Measurements from ENCODE around the gene CREBBP. TPM values are rescaled to one million over a fixed set of nuclear protein-coding genes. Genes with fewer than 3 reads are reported as not detected.

The CREBBP gene
- total and polyA plus RNA-seq, 2 donors (not counting 1 experiment from before 2014, with no cell fraction given) = 6.1 to 22.6 TPM

DNA sequence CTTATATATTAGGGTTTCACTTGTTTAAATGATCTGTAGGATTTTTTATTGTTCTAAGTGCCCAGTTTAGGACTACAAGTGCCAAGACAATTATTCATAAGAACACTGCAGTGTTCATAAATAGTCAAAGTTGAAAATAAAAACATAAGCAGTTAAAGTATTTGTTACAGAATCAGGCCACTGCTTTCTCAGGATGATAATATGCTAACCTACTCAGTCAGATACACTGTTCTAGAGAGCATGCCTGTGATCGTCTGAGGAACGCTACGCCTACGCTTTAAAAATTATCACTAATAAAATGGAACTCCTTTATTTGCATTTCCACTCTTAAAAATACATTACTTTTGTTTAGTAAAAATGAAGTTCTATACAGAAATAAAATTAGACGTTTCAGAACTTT lies 125.7 kb downstream of the CREBBP start:
- Histone ChIP-seq H3K27me3 (ENCODE audit: control insufficient read depth, insufficient read depth, low read length) (no peaks in the 10 kb centered on the region), H3K9me3 (ENCODE audit: control insufficient read depth, insufficient read depth, low read depth, low read length) (no peaks in the 10 kb centered on the region), H3K36me3 (ENCODE audit: control insufficient read depth, insufficient read depth, low read length) (peaks cover 9% of the 10 kb centered on the region), H3K4me1 (ENCODE audit: control insufficient read depth, extremely low read depth, insufficient read depth, low read length) (no peaks in the 10 kb centered on the region), H4K20me1 (ENCODE audit: control insufficient read depth, extremely low read depth, insufficient read depth, low read length) (no peaks in the 10 kb centered on the region), H3K4me2 (ENCODE audit: extremely low read depth, insufficient read depth, low read length) (no peak overlapping the region), H3K4me3 (replicated peaks in 1 of 4; ENCODE audit: control extremely low read depth in 1 of 4, insufficient read depth in 1 of 4, low read depth in 3 of 4, low read length in 4 of 4) (no peak overlapping the region), H2AFZ (ENCODE audit: low read length) (no peak overlapping the region), H3K27ac (ENCODE audit: insufficient read depth, low read length) (no peak overlapping the region), H3K9ac (ENCODE audit: insufficient read depth, low read length) (no peak overlapping the region), H3K79me2 (ENCODE audit: control insufficient read depth, insufficient read depth, low read length) (peaks cover 3% of the 10 kb centered on the region)
- TF ChIP-seq CTCF (conservative IDR thresholded peaks at IDR 0.05 in 1 of 2, IDR thresholded peaks at IDR 0.05 in 1 of 2; ENCODE audit: low read depth in 1 of 2, low read length in 2 of 2) (no peak), EZH2 (IDR thresholded peaks at IDR 0.05; ENCODE audit: low read length, missing control alignments) (no peak)
- peak in 1 of 2 donors; percentile 8 for DNase-seq (ENCODE audit: low read depth in 2 of 2)

DNA sequence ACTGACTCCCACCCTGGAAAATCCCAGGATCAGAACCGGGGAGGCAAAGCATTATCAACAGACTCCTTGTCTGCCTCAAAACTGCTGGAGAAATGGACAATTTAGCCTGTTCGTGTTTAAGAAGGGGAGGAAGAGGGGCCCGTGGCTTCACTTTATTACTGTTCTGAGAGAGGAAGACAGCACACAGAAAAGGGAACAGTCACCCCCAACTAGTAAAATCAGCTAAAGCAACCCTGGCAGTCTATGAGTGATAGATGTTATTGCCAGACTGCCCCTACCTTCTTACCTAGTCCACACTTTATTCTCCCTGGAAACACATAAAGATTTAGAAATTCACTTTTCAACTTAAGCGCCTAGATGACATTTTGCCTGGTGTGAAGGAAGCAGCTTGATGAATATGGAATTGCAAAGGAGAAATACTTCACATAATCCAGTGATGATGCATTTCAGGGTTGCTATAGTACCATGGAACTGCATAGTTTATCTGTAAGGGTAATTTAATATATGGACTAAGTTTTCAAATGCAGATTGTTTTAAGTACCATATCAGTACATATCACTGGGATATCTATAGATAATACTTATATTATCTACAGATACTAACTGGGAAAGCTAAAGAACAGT lies 126.3 kb downstream of the CREBBP start:
- H2AFZ ChIP-seq (ENCODE audit: low read length) = no peak overlapping the region
- no peaks in the 10 kb centered on the region for H3K4me1 ChIP-seq (ENCODE audit: control insufficient read depth, extremely low read depth, insufficient read depth, low read length)
- H3K9me3 ChIP-seq (ENCODE audit: control insufficient read depth, insufficient read depth, low read depth, low read length) = no peaks in the 10 kb centered on the region
- peaks cover 9% of the 10 kb centered on the region for H3K36me3 ChIP-seq (ENCODE audit: control insufficient read depth, insufficient read depth, low read length)
- no peaks in the 10 kb centered on the region for H3K27me3 ChIP-seq (ENCODE audit: control insufficient read depth, insufficient read depth, low read length)
- peaks cover 3% of the 10 kb centered on the region for H3K79me2 ChIP-seq (ENCODE audit: control insufficient read depth, insufficient read depth, low read length)
- no peak for TF ChIP-seq CTCF (conservative IDR thresholded peaks at IDR 0.05 in 1 of 2, IDR thresholded peaks at IDR 0.05 in 1 of 2; ENCODE audit: low read depth in 1 of 2, low read length in 2 of 2)
- H3K27ac ChIP-seq (ENCODE audit: insufficient read depth, low read length) = no peak overlapping the region
- DNase-seq (ENCODE audit: low read depth in 2 of 2) = peak in 1 of 2 donors; percentile 71
- H3K4me2 ChIP-seq (ENCODE audit: extremely low read depth, insufficient read depth, low read length) = no peak overlapping the region
- H3K4me3 ChIP-seq (replicated peaks in 1 of 4; ENCODE audit: control extremely low read depth in 1 of 4, insufficient read depth in 1 of 4, low read depth in 3 of 4, low read length in 4 of 4) = no peak overlapping the region
- H3K9ac ChIP-seq (ENCODE audit: insufficient read depth, low read length) = no peak overlapping the region
- no peaks in the 10 kb centered on the region for H4K20me1 ChIP-seq (ENCODE audit: control insufficient read depth, extremely low read depth, insufficient read depth, low read length)

GRCh38 chr16:3752984-3753383 lies 127.5 kb downstream of the CREBBP start:
- H3K27me3 ChIP-seq (ENCODE audit: control insufficient read depth, insufficient read depth, low read length) = no peaks in the 10 kb centered on the region
- no peak overlapping the region for H3K9ac ChIP-seq (ENCODE audit: insufficient read depth, low read length)
- H3K4me3 ChIP-seq (replicated peaks in 1 of 4; ENCODE audit: control extremely low read depth in 1 of 4, insufficient read depth in 1 of 4, low read depth in 3 of 4, low read length in 4 of 4) = no peak overlapping the region
- H3K9me3 ChIP-seq (ENCODE audit: control insufficient read depth, insufficient read depth, low read depth, low read length) = no peaks in the 10 kb centered on the region
- peaks cover 3% of the 10 kb centered on the region for H3K79me2 ChIP-seq (ENCODE audit: control insufficient read depth, insufficient read depth, low read length)
- no peak overlapping the region for H3K27ac ChIP-seq (ENCODE audit: insufficient read depth, low read length)
- TF ChIP-seq CTCF (conservative IDR thresholded peaks at IDR 0.05 in 1 of 2, IDR thresholded peaks at IDR 0.05 in 1 of 2; ENCODE audit: low read depth in 1 of 2, low read length in 2 of 2) = no peak
- TF ChIP-seq EZH2 (IDR thresholded peaks at IDR 0.05; ENCODE audit: low read length, missing control alignments) = no peak
- H4K20me1 ChIP-seq (ENCODE audit: control insufficient read depth, extremely low read depth, insufficient read depth, low read length) = no peaks in the 10 kb centered on the region
- H3K4me1 ChIP-seq (ENCODE audit: control insufficient read depth, extremely low read depth, insufficient read depth, low read length) = no peaks in the 10 kb centered on the region
- DNase-seq (ENCODE audit: low read depth in 2 of 2) = peak in 1 of 2 donors; percentile 4
- H3K4me2 ChIP-seq (ENCODE audit: extremely low read depth, insufficient read depth, low read length) = no peak overlapping the region
- no peak overlapping the region for H2AFZ ChIP-seq (ENCODE audit: low read length)
- peaks cover 9% of the 10 kb centered on the region for H3K36me3 ChIP-seq (ENCODE audit: control insufficient read depth, insufficient read depth, low read length)
